Measurements from ENCODE around the gene FFAR4.

FFAR4 gene

GRCh38 chr10:93572606-93573005 lies 6.1 kb downstream of the FFAR4 start:
- no peak overlapping the region for H3K27ac ChIP-seq (ENCODE audit: low read length)
- H3K4me1 ChIP-seq (ENCODE audit: control insufficient read depth, insufficient read depth, low read length): peaks cover 2% of the 10 kb centered on the region
- peaks cover 4 to 8% of the 10 kb centered on the region in 2 donors for H3K27me3 ChIP-seq (ENCODE audit: control insufficient read depth in 1 of 2, insufficient read depth in 2 of 2, low read length in 2 of 2)
- H3K36me3 ChIP-seq (ENCODE audit: control insufficient read depth in 2 of 2, insufficient read depth in 2 of 2, low read length in 2 of 2): no peaks in the 10 kb centered on the region
- no peaks in the 10 kb centered on the region for H3K9me3 ChIP-seq (ENCODE audit: control insufficient read depth in 2 of 2, low read length in 2 of 2)
- H3K4me3 ChIP-seq (ENCODE audit: low read length in 2 of 2): no peak overlapping the region
- no peak overlapping the region for H3K9ac ChIP-seq (ENCODE audit: low read length in 2 of 2)

- no peaks in the 10 kb centered on the region for H3K9me3 ChIP-seq (ENCODE audit: control insufficient read depth in 2 of 2, low read length in 2 of 2)
- no peaks in the 10 kb centered on the region for H3K4me1 ChIP-seq (ENCODE audit: control insufficient read depth, insufficient read depth, low read length)
- no peak overlapping the region for H3K4me3 ChIP-seq (ENCODE audit: low read length in 2 of 2)
- no peak overlapping the region for H3K27ac ChIP-seq (ENCODE audit: low read length)
- no peak overlapping the region for H3K9ac ChIP-seq (ENCODE audit: low read length in 2 of 2)
- H3K27me3 ChIP-seq (ENCODE audit: control insufficient read depth in 1 of 2, insufficient read depth in 2 of 2, low read length in 2 of 2): peaks cover 3% of the 10 kb centered on the region in 2 donors
- H3K36me3 ChIP-seq (ENCODE audit: control insufficient read depth in 2 of 2, insufficient read depth in 2 of 2, low read length in 2 of 2): no peaks in the 10 kb centered on the region
These were observed 6.8 kb downstream of the FFAR4 start for GRCh38 chr10:93573051-93573909.

- Histone ChIP-seq H3K27ac (ENCODE audit: low read length) (no peak overlapping the region), H3K9ac (ENCODE audit: low read length in 2 of 2) (no peak overlapping the region), H3K4me1 (ENCODE audit: control insufficient read depth, insufficient read depth, low read length) (no peaks in the 10 kb centered on the region), H3K36me3 (ENCODE audit: control insufficient read depth in 2 of 2, insufficient read depth in 2 of 2, low read length in 2 of 2) (no peaks in the 10 kb centered on the region), H3K4me3 (ENCODE audit: low read length in 2 of 2) (no peak overlapping the region), H3K9me3 (ENCODE audit: control insufficient read depth in 2 of 2, low read length in 2 of 2) (no peaks in the 10 kb centered on the region), H3K27me3 (ENCODE audit: control insufficient read depth in 1 of 2, insufficient read depth in 2 of 2, low read length in 2 of 2) (peaks cover 5 to 7% of the 10 kb centered on the region in 2 donors)
These were observed 7.5 kb downstream of the FFAR4 start for GRCh38 chr10:93573924-93574323.

- Histone ChIP-seq H3K4me1 (ENCODE audit: control insufficient read depth, insufficient read depth, low read length) (no peaks in the 10 kb centered on the region), H3K4me3 (ENCODE audit: low read length in 2 of 2) (no peak overlapping the region), H3K27ac (ENCODE audit: low read length) (no peak overlapping the region), H3K36me3 (ENCODE audit: control insufficient read depth in 2 of 2, insufficient read depth in 2 of 2, low read length in 2 of 2) (no peaks in the 10 kb centered on the region), H3K27me3 (ENCODE audit: control insufficient read depth in 1 of 2, insufficient read depth in 2 of 2, low read length in 2 of 2) (peaks cover 7% of the 10 kb centered on the region in 2 donors), H3K9me3 (ENCODE audit: control insufficient read depth in 2 of 2, low read length in 2 of 2) (peaks cover 6 to 12% of the 10 kb centered on the region in 2 donors), H3K9ac (ENCODE audit: low read length in 2 of 2) (no peak overlapping the region)
These were observed 10.4 kb downstream of the FFAR4 start for GRCh38 chr10:93576888-93577287.

GRCh38 chr10:93577565-93577964 lies 11.1 kb downstream of the FFAR4 start:
- Histone ChIP-seq H3K27me3 (ENCODE audit: control insufficient read depth in 1 of 2, insufficient read depth in 2 of 2, low read length in 2 of 2) (peaks cover 5 to 7% of the 10 kb centered on the region in 2 donors), H3K4me3 (ENCODE audit: low read length in 2 of 2) (no peak overlapping the region), H3K36me3 (ENCODE audit: control insufficient read depth in 2 of 2, insufficient read depth in 2 of 2, low read length in 2 of 2) (no peaks in the 10 kb centered on the region), H3K4me1 (ENCODE audit: control insufficient read depth, insufficient read depth, low read length) (no peaks in the 10 kb centered on the region), H3K27ac (ENCODE audit: low read length) (no peak overlapping the region), H3K9me3 (ENCODE audit: control insufficient read depth in 2 of 2, low read length in 2 of 2) (peaks cover 6 to 12% of the 10 kb centered on the region in 2 donors), H3K9ac (ENCODE audit: low read length in 2 of 2) (no peak overlapping the region)

DNA sequence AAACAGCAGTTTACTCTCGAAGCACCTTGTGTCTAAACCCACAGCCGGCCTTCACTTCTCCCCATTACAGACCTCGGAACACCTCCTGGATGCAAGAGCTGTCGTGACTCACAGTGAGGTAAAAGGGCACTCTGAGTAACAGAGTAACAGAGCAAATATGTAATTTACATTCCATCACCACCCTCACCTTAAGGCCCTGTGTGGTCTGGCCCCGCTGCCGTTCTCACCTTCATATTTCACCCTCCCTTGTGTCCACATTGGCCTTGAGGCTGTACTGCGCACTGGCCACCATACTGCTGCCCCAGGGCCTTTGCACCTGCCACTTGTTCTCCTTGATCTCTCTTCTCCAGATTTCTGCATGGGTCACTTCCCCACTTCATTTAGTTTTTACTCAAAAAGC lies 12.6 kb downstream of the FFAR4 start:
- Histone ChIP-seq H3K9ac (ENCODE audit: low read length in 2 of 2) (no peak overlapping the region), H3K9me3 (ENCODE audit: control insufficient read depth in 2 of 2, low read length in 2 of 2) (peaks cover 6 to 12% of the 10 kb centered on the region in 2 donors), H3K27me3 (ENCODE audit: control insufficient read depth in 1 of 2, insufficient read depth in 2 of 2, low read length in 2 of 2) (peaks cover 5 to 7% of the 10 kb centered on the region in 2 donors), H3K27ac (ENCODE audit: low read length) (no peak overlapping the region), H3K36me3 (ENCODE audit: control insufficient read depth in 2 of 2, insufficient read depth in 2 of 2, low read length in 2 of 2) (no peaks in the 10 kb centered on the region), H3K4me3 (ENCODE audit: low read length in 2 of 2) (no peak overlapping the region), H3K4me1 (ENCODE audit: control insufficient read depth, insufficient read depth, low read length) (no peaks in the 10 kb centered on the region)

DNA sequence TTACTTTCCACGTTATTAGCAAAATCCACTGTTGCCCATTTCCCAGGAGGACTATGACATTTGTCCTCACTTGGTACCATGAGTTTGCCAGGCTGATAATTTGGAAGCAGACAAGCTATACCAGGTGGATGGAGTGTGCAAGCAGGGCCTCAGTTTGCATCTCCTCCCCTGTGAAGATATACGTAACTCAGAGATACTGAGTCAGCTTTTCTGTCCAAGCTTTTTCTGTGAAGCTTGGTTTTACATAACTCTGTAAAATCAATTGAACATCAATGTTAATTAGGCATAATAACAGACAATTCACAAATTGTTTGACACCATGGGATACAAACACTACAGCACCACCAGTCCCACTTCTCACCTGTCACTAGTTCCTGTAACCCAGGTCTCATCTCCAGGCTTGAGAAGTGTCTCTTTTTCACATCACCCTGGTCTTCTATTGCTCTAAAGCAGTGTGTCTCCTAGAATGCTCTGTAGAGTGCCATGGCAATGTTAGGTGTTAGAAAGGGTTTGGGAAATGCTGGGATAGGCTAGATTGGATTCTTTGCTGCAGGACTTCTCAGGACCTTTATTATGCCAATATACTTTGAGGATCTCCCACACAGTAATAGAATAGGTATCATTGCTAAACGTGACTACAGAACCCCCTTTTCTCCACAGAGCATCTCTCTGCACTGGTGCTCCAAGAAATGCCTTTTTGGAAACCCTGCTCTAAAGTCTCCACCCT lies 13.7 kb downstream of the FFAR4 start:
- no peaks in the 10 kb centered on the region for H3K36me3 ChIP-seq (ENCODE audit: control insufficient read depth in 2 of 2, insufficient read depth in 2 of 2, low read length in 2 of 2)
- no peak overlapping the region for H3K9ac ChIP-seq (ENCODE audit: low read length in 2 of 2)
- H3K27me3 ChIP-seq (ENCODE audit: control insufficient read depth in 1 of 2, insufficient read depth in 2 of 2, low read length in 2 of 2): peaks cover 5 to 7% of the 10 kb centered on the region in 2 donors
- H3K4me3 ChIP-seq (ENCODE audit: low read length in 2 of 2): no peak overlapping the region
- peaks cover 6 to 12% of the 10 kb centered on the region in 2 donors for H3K9me3 ChIP-seq (ENCODE audit: control insufficient read depth in 2 of 2, low read length in 2 of 2)
- H3K27ac ChIP-seq (ENCODE audit: low read length): no peak overlapping the region
- no peaks in the 10 kb centered on the region for H3K4me1 ChIP-seq (ENCODE audit: control insufficient read depth, insufficient read depth, low read length)

- H3K4me1 ChIP-seq (ENCODE audit: control insufficient read depth, insufficient read depth, low read length): no peaks in the 10 kb centered on the region
- peaks cover 5 to 7% of the 10 kb centered on the region in 2 donors for H3K27me3 ChIP-seq (ENCODE audit: control insufficient read depth in 1 of 2, insufficient read depth in 2 of 2, low read length in 2 of 2)
- peaks cover 6 to 12% of the 10 kb centered on the region in 2 donors for H3K9me3 ChIP-seq (ENCODE audit: control insufficient read depth in 2 of 2, low read length in 2 of 2)
- no peak overlapping the region for H3K9ac ChIP-seq (ENCODE audit: low read length in 2 of 2)
- no peak overlapping the region for H3K27ac ChIP-seq (ENCODE audit: low read length)
- H3K36me3 ChIP-seq (ENCODE audit: control insufficient read depth in 2 of 2, insufficient read depth in 2 of 2, low read length in 2 of 2): no peaks in the 10 kb centered on the region
- H3K4me3 ChIP-seq (ENCODE audit: low read length in 2 of 2): no peak overlapping the region
These were observed 14.4 kb downstream of the FFAR4 start for GRCh38 chr10:93580828-93581227.

DNA sequence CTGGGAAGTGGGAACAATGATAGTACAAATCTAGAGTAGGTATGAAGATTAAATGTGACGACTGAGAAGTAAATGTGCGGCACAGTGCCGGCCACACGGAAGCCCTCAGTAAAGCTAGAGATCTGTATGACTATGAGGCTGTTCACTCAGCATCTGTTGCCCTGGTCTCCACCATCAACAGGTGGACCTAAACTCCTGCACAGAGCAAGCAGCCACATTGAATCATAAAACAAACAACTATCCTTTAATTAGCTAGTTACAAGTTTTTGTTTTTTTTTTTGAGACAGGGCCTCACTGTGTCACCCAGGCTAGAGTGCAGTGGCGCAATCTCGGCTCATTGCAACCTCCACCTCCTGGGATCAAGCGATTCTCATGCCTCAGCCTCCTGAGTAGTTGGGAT lies 18.0 kb downstream of the FFAR4 start:
- Histone ChIP-seq H3K36me3 (ENCODE audit: control insufficient read depth in 2 of 2, insufficient read depth in 2 of 2, low read length in 2 of 2) (no peaks in the 10 kb centered on the region), H3K9ac (ENCODE audit: low read length in 2 of 2) (no peak overlapping the region), H3K9me3 (ENCODE audit: control insufficient read depth in 2 of 2, low read length in 2 of 2) (peaks cover 6 to 11% of the 10 kb centered on the region in 2 donors), H3K4me3 (ENCODE audit: low read length in 2 of 2) (no peak overlapping the region), H3K27me3 (ENCODE audit: control insufficient read depth in 1 of 2, insufficient read depth in 2 of 2, low read length in 2 of 2) (no peaks in the 10 kb centered on the region), H3K27ac (ENCODE audit: low read length) (no peak overlapping the region), H3K4me1 (ENCODE audit: control insufficient read depth, insufficient read depth, low read length) (no peaks in the 10 kb centered on the region)

- Histone ChIP-seq H3K9ac (ENCODE audit: low read length in 2 of 2) (no peak overlapping the region), H3K4me3 (ENCODE audit: low read length in 2 of 2) (no peak overlapping the region), H3K36me3 (ENCODE audit: control insufficient read depth in 2 of 2, insufficient read depth in 2 of 2, low read length in 2 of 2) (no peaks in the 10 kb centered on the region), H3K4me1 (ENCODE audit: control insufficient read depth, insufficient read depth, low read length) (no peaks in the 10 kb centered on the region), H3K9me3 (ENCODE audit: control insufficient read depth in 2 of 2, low read length in 2 of 2) (no peaks in the 10 kb centered on the region), H3K27ac (ENCODE audit: low read length) (no peak overlapping the region), H3K27me3 (ENCODE audit: control insufficient read depth in 1 of 2, insufficient read depth in 2 of 2, low read length in 2 of 2) (no peaks in the 10 kb centered on the region)
These were observed 23.4 kb downstream of the FFAR4 start for GRCh38 chr10:93589648-93590562.

Data from stomach smooth muscle (tissue), 2 donors.